Measurements from ENCODE around the gene TBC1D3I. TPM values are rescaled to one million over a fixed set of nuclear protein-coding genes. Genes with fewer than 3 reads are reported as not detected.
"Not testable (repeated sequence)": the region's sequence is repeated elsewhere in the genome, so short reads cannot be mapped to it uniquely, and the experiment has no call there.

The TBC1D3I gene
- total RNA-seq = 0.36 and 0.59 TPM in 2 replicates

DNA sequence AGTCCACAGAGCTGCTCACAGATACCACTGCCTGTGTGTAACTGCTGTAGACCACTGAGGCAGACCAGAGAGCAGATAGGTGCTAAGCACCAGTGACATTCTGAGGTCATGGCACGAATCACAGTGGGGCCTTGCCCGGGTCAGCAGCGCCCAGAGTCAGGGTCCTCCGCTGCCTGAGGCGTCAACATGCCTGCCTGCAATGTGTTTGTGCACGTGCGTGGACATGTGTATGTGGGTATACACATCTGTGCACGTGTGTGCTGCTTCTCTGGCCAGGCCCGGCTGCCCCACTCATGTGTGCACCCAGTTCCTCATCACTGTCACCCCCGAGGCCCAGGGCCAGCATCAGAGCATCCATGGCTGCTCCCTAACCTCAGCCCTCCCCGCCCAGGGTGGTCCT lies at the start of gene TBC1D3I:
Gene TBC1D3I, minus strand, starts transcription at position 101 of the 400 bp plus-strand sequence. CDS start 1,585 bp downstream, outside the sequence.
- not testable (repeated sequence) for H3K79me2 ChIP-seq (ENCODE audit: insufficient read depth, low read length); H3K4me2 ChIP-seq (ENCODE audit: insufficient read depth, low read length); H3K9me3 ChIP-seq (ENCODE audit: low read depth, low read length); H3K27me3 ChIP-seq (ENCODE audit: insufficient read depth, low read length); H3K36me3 ChIP-seq (ENCODE audit: insufficient read depth, low read length); H3K27ac ChIP-seq (ENCODE audit: low read depth, low read length); H3K4me3 ChIP-seq (ENCODE audit: insufficient read depth, low read length); DNase-seq (ENCODE audit: insufficient read length, low spot score, missing footprints); H4K20me1 ChIP-seq (ENCODE audit: insufficient read depth, low read length); H2AFZ ChIP-seq (ENCODE audit: low read length); H3K4me1 ChIP-seq (ENCODE audit: insufficient read depth, low read length)

- H3K79me2 ChIP-seq (ENCODE audit: insufficient read depth, low read length); H2AFZ ChIP-seq (ENCODE audit: low read length); DNase-seq (ENCODE audit: insufficient read length, low spot score, missing footprints); H3K36me3 ChIP-seq (ENCODE audit: insufficient read depth, low read length); H3K27ac ChIP-seq (ENCODE audit: low read depth, low read length); H3K4me3 ChIP-seq (ENCODE audit: insufficient read depth, low read length); H3K27me3 ChIP-seq (ENCODE audit: insufficient read depth, low read length); H3K4me1 ChIP-seq (ENCODE audit: insufficient read depth, low read length); H4K20me1 ChIP-seq (ENCODE audit: insufficient read depth, low read length); H3K4me2 ChIP-seq (ENCODE audit: insufficient read depth, low read length); H3K9me3 ChIP-seq (ENCODE audit: low read depth, low read length): not testable (repeated sequence)
These were observed 30.8 kb upstream of the TBC1D3I start for GRCh38 chr17:36295161-36295560.

DNA sequence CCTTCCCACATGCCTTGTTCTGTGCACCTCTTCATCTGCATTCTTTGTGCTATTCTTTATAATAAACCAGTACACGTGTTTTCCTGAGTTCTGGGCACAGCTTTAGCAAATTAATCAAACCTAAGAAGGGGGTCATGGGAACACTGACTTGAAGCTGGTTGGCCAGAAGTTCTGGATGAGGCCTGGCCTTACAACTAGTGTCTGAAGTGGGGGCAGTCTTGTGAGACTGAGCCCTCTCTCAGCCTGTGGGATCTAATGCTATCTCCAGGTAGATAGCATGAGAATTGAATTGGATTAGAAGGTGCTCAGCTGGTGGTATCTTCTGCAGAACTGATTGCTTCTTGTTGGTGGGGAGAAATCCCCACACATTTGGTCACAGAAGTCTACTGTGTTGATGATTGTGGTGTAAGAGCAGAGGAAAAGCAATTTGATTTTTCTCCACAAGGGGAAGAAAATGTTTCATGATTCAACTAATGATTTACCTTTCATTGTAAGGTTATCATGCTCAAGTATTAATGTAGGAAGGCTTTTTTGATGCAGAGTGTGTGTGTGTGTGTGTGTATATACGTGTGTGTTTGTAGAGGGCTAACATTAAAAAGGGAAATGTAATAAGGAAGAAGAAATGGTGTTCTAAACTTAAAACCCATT lies 25.7 kb upstream of the TBC1D3I start:
- H3K79me2 ChIP-seq (ENCODE audit: insufficient read depth, low read length); H3K4me3 ChIP-seq (ENCODE audit: insufficient read depth, low read length); H3K27me3 ChIP-seq (ENCODE audit: insufficient read depth, low read length); H3K9me3 ChIP-seq (ENCODE audit: low read depth, low read length); H2AFZ ChIP-seq (ENCODE audit: low read length); H4K20me1 ChIP-seq (ENCODE audit: insufficient read depth, low read length); H3K36me3 ChIP-seq (ENCODE audit: insufficient read depth, low read length); H3K27ac ChIP-seq (ENCODE audit: low read depth, low read length); H3K4me1 ChIP-seq (ENCODE audit: insufficient read depth, low read length); H3K4me2 ChIP-seq (ENCODE audit: insufficient read depth, low read length); DNase-seq (ENCODE audit: insufficient read length, low spot score, missing footprints): not testable (repeated sequence)

- not testable (repeated sequence) for H3K79me2 ChIP-seq (ENCODE audit: insufficient read depth, low read length); H4K20me1 ChIP-seq (ENCODE audit: insufficient read depth, low read length); H3K4me2 ChIP-seq (ENCODE audit: insufficient read depth, low read length); H3K27me3 ChIP-seq (ENCODE audit: insufficient read depth, low read length); DNase-seq (ENCODE audit: insufficient read length, low spot score, missing footprints); H3K4me3 ChIP-seq (ENCODE audit: insufficient read depth, low read length); H3K27ac ChIP-seq (ENCODE audit: low read depth, low read length); H3K36me3 ChIP-seq (ENCODE audit: insufficient read depth, low read length); H3K9me3 ChIP-seq (ENCODE audit: low read depth, low read length); H2AFZ ChIP-seq (ENCODE audit: low read length); H3K4me1 ChIP-seq (ENCODE audit: insufficient read depth, low read length)
These were observed 19.8 kb upstream of the TBC1D3I start for GRCh38 chr17:36284219-36284618.

- not testable (repeated sequence) for H3K36me3 ChIP-seq (ENCODE audit: insufficient read depth, low read length); H2AFZ ChIP-seq (ENCODE audit: low read length); H3K27me3 ChIP-seq (ENCODE audit: insufficient read depth, low read length); H3K27ac ChIP-seq (ENCODE audit: low read depth, low read length); H3K4me2 ChIP-seq (ENCODE audit: insufficient read depth, low read length); H3K9me3 ChIP-seq (ENCODE audit: low read depth, low read length); H3K79me2 ChIP-seq (ENCODE audit: insufficient read depth, low read length); H3K4me3 ChIP-seq (ENCODE audit: insufficient read depth, low read length); H4K20me1 ChIP-seq (ENCODE audit: insufficient read depth, low read length); H3K4me1 ChIP-seq (ENCODE audit: insufficient read depth, low read length); DNase-seq (ENCODE audit: insufficient read length, low spot score, missing footprints)
These were observed 18.9 kb upstream of the TBC1D3I start for GRCh38 chr17:36283256-36283655.

- not testable (repeated sequence) for H3K4me3 ChIP-seq (ENCODE audit: insufficient read depth, low read length); H3K36me3 ChIP-seq (ENCODE audit: insufficient read depth, low read length); H3K4me2 ChIP-seq (ENCODE audit: insufficient read depth, low read length); H2AFZ ChIP-seq (ENCODE audit: low read length); H4K20me1 ChIP-seq (ENCODE audit: insufficient read depth, low read length); DNase-seq (ENCODE audit: insufficient read length, low spot score, missing footprints); H3K4me1 ChIP-seq (ENCODE audit: insufficient read depth, low read length); H3K9me3 ChIP-seq (ENCODE audit: low read depth, low read length); H3K27me3 ChIP-seq (ENCODE audit: insufficient read depth, low read length); H3K79me2 ChIP-seq (ENCODE audit: insufficient read depth, low read length); H3K27ac ChIP-seq (ENCODE audit: low read depth, low read length)
These were observed 22.3 kb downstream of the TBC1D3I start for GRCh38 chr17:36242046-36242445.

DNA sequence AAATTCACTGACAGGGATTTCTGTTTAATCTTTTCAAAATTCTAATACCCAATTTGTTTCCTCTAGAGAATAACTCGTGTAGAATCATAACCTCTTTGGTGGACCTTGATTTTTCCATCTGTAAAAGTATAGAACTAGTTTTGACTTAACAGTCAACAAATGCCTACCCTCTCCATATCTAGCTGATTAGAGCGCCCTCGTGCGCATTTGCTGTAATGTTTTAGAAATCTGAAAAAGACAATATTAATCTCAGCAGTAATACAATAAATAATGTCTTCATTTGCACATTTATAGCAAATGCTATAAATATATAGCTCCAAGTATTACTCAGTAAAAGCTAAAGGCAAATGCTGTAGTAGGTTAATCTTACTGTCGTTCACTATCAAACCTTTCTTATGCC lies 34.7 kb downstream of the TBC1D3I start:
- not testable (repeated sequence) for H3K27me3 ChIP-seq (ENCODE audit: insufficient read depth, low read length); H3K36me3 ChIP-seq (ENCODE audit: insufficient read depth, low read length); H3K79me2 ChIP-seq (ENCODE audit: insufficient read depth, low read length); H3K4me1 ChIP-seq (ENCODE audit: insufficient read depth, low read length); H3K4me2 ChIP-seq (ENCODE audit: insufficient read depth, low read length); DNase-seq (ENCODE audit: insufficient read length, low spot score, missing footprints); H3K4me3 ChIP-seq (ENCODE audit: insufficient read depth, low read length); H2AFZ ChIP-seq (ENCODE audit: low read length); H3K9me3 ChIP-seq (ENCODE audit: low read depth, low read length); H3K27ac ChIP-seq (ENCODE audit: low read depth, low read length); H4K20me1 ChIP-seq (ENCODE audit: insufficient read depth, low read length)

GRCh38 chr17:36222967-36223366 lies 41.4 kb downstream of the TBC1D3I start:
- not testable (repeated sequence) for H3K79me2 ChIP-seq (ENCODE audit: insufficient read depth, low read length); H3K4me3 ChIP-seq (ENCODE audit: insufficient read depth, low read length); H4K20me1 ChIP-seq (ENCODE audit: insufficient read depth, low read length); H3K4me1 ChIP-seq (ENCODE audit: insufficient read depth, low read length); DNase-seq (ENCODE audit: insufficient read length, low spot score, missing footprints); H3K27me3 ChIP-seq (ENCODE audit: insufficient read depth, low read length); H3K9me3 ChIP-seq (ENCODE audit: low read depth, low read length); H3K4me2 ChIP-seq (ENCODE audit: insufficient read depth, low read length); H3K36me3 ChIP-seq (ENCODE audit: insufficient read depth, low read length); H3K27ac ChIP-seq (ENCODE audit: low read depth, low read length); H2AFZ ChIP-seq (ENCODE audit: low read length)

- not testable (repeated sequence) for DNase-seq (ENCODE audit: insufficient read length, low spot score, missing footprints); H3K4me1 ChIP-seq (ENCODE audit: insufficient read depth, low read length); H3K79me2 ChIP-seq (ENCODE audit: insufficient read depth, low read length); H3K4me3 ChIP-seq (ENCODE audit: insufficient read depth, low read length); H3K9me3 ChIP-seq (ENCODE audit: low read depth, low read length); H3K27ac ChIP-seq (ENCODE audit: low read depth, low read length); H3K27me3 ChIP-seq (ENCODE audit: insufficient read depth, low read length); H4K20me1 ChIP-seq (ENCODE audit: insufficient read depth, low read length); H3K36me3 ChIP-seq (ENCODE audit: insufficient read depth, low read length); H2AFZ ChIP-seq (ENCODE audit: low read length); H3K4me2 ChIP-seq (ENCODE audit: insufficient read depth, low read length)
These were observed 42.7 kb downstream of the TBC1D3I start for GRCh38 chr17:36221581-36222100.

Measured in osteoblast (primary cell).